Measurements from ENCODE around the gene PRPF38B.
"Not testable (repeated sequence)": the region's sequence is repeated elsewhere in the genome, so short reads cannot be mapped to it uniquely, and the experiment has no call there.

The PRPF38B gene

GRCh38 chr1:108691942-108692723 lies at the start of gene PRPF38B:
Gene PRPF38B (plus strand): TSS chr1:108692310. CDS start chr1:108692592, 282 bp downstream.
- DNase-seq = peak; percentile 96

GRCh38 chr1:108643492-108644335 lies 48.4 kb upstream of the PRPF38B start:
- DNase-seq = peak; percentile 64

GRCh38 chr1:108644984-108645383 lies 47.1 kb upstream of the PRPF38B start:
- peak; percentile 58 for DNase-seq

- DNase-seq = no peak
Measured at GRCh38 chr1:108645564-108646184, 46.4 kb upstream of the PRPF38B start.

DNA sequence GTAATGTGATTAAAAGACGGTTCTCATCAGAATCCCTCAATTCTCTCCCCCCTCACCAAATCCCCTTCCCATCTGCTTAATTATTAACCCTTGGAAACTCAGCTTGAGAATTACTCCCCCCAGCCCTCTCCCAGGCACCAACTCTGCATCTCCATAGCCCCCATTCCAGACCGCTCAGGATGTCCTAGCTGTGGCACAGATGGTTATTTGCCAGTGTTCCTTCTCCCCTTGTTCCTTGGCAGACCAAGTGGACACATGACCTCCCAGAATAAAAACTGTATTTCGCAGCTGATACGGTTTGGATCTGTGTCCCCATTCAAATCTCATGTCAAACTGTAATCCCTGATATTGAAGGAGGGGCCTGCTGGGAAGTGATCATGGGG lies 45.9 kb upstream of the PRPF38B start:
- DNase-seq = no peak

GRCh38 chr1:108646648-108647269 lies 45.4 kb upstream of the PRPF38B start:
- peak; percentile 76 for DNase-seq

GRCh38 chr1:108653431-108654105 lies 38.5 kb upstream of the PRPF38B start:
- DNase-seq = no peak

GRCh38 chr1:108657356-108658080 lies 34.6 kb upstream of the PRPF38B start:
- DNase-seq = no peak

- DNase-seq = peak; percentile 79
Measured at GRCh38 chr1:108661030-108661609, 31.0 kb upstream of the PRPF38B start, which contains the start of gene HENMT1. Gene HENMT1 (minus strand): TSS chr1:108661093. CDS start chr1:108659884, 1,209 bp downstream.

DNA sequence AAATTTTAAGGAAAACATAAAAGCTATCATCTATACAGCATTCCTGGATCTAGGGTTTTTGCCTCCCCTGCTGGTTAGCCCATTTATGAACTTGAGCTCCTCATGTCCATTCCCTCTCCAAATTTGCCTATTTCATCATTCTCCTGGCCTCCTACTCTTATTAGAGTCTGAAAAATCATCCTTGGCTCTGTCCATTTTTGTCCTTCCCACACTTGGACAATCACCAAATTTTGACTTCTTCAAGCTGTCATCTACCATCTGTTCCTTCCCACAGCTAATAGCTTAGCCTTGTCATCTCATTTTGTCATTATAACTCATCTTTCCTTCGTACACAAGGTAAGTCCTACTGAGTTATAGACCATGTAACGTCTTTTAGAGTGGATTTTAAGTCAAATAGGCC lies 29.0 kb upstream of the PRPF38B start:
- no peak for DNase-seq

- no peak for DNase-seq
Measured at GRCh38 chr1:108664481-108664880, 27.6 kb upstream of the PRPF38B start.

DNA sequence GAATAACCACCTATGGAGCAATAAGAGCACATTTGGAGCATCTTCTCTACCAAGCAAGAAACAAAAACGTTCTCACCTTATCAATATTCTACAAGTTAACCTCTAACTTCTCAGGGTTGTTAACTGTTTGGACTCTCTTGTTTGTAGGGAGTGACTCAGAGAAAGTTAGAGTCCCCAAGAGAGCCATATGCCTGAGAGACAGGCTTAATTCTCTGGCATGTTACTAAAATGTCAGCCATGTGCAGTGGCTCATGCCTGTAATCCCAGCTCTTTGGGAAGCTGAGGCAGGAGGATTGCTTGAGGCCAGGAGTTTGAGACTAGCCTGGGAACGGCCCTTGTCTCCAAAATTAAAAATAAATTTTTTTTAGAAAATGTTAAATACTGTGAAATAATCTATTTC lies 27.0 kb upstream of the PRPF38B start:
- no peak for DNase-seq

GRCh38 chr1:108665771-108666170 lies 26.3 kb upstream of the PRPF38B start:
- DNase-seq = no peak

DNA sequence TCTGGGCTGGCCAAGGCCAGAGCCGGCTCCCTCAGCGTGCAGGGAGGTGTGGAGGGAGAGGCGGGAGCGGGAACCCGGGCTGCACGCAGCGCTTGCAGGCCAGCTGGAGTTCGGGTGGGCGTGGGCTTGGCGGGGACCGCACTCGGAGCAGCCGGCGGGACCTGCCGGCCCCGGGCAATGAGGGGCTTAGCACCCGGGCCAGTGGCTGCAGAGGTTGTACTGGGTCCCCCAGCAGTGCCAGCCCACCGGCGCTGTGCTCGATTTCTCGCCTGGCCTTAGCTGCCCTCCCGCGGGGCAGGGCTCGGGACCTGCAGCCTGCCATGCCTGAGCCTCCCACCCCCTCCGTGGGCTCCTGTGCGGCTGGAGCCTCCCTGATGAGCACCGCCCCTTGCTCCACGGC lies 24.7 kb upstream of the PRPF38B start:
- DNase-seq = not testable (repeated sequence)

DNA sequence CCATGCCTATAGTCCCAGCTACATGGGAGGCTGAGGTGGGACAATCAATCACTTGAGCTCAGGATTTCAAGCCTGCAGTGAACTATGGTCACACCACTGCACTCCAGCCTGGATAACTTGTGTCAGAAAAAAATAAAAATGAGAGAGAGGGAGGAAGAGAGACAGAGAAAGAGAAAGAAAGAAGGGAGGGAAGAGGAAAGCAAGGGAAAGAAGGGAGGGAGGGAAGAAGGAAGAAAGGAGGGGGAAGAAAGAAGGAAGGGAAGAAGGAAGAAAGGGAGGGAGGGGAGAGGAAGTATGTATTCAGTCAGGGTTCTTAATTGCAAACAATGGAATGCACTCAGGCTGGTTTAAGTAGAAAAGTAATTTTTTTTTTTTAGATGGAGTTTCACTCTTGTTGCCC lies 23.3 kb upstream of the PRPF38B start:
- DNase-seq = no peak

DNA sequence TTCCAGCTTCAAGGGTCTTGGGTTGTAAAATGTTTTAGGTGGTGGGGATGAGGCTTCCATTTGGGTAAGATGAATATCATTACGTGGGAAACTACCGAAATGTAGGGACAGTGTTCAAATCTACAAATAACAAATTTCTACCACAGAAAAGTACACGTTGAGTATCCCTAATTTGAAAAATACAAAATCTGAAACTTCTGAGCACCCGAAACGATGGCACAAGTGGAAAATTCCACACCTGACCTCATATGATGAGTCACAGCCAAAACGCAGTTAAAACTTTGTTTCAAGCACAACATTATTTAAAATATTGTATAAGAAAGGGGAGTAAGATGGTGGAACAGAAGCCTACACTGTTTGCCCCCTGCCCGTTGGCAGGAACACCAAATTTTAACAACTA lies 22.4 kb upstream of the PRPF38B start:
- no peak for DNase-seq

DNA sequence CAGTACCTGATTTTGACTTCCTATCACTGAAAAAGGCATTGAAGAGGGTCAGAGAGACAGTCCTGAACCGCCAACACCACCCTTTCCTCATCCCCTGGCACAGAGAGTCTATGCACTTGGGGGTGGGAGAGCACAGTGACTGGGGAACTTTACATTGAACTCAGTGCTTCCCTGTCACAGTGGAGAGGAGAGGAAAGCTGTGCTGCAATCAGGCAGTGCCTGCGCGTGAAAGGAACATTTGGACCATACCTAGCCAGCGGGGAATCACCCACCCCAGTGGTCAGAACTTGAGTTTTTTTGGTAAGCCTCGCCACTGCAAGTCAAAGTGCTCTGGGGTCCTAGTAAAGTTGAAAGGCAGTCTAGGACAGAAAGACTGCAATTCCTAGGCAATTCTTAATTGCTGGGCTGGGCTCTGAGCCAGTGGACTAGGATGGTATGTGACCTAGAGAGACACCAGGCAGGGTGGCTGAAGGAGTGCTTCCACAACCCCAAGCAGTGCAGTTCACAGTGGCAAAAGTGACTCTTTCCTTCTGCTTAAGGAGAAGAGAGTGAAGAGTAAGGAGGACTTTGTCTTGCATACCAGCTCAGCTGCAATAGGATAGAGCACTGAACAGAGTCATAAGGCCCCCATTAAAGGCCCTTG lies 21.9 kb upstream of the PRPF38B start:
- DNase-seq = no peak

DNA sequence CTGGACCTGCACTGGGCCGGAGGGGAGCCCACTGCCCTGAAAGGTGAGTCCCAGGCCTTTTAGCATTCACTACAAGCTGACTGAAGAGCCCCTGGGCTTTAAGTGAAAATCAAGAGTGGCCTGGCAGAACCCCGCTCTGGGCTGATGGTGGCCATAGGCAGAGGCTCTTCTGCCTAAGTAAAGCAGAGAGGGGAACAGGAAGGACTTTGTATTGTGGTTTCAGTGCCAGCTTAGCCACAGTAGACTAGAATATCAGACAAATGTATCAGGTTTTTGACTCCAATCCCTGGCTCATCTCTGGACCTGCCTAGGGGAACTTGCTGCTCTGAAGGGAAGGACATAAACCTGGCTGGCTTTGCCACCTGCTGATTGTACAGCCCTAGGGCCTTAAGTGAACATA lies 21.0 kb upstream of the PRPF38B start:
- no peak for DNase-seq

DNA sequence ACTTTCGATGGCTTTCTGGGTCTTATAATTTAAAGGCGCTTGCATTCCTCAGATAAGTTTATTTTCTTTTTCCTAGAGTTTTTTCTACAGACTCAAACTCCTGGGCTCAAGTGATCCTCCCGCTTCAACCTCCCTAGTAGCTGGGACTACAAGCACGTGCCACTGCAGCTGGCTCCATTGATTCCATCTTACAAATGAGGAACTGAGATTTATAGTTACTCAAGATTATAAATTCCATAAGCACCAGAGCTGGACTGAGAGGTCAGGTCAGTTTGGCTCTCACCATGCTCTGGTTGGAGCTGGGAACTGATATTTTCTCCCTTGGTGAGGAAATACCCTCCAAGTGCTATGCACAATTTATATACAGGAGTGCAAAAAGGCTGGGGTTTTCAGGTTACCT lies 13.4 kb upstream of the PRPF38B start:
- DNase-seq = no peak

- no peak for DNase-seq
Measured at GRCh38 chr1:108679586-108680213, 12.4 kb upstream of the PRPF38B start.
